SIG-M5 treated with dmso at 0.1 percent for 504 hours (cell line): ENCODE results near the gene PDE7B.

ENCODE experiments used
- DNase-seq: peaks from one replicate; lab custom pipeline; 2025; ENCODE audit not compliant: unreplicated experiment; lab: John Stamatoyannopoulos, UW

PDE7B gene

DNA sequence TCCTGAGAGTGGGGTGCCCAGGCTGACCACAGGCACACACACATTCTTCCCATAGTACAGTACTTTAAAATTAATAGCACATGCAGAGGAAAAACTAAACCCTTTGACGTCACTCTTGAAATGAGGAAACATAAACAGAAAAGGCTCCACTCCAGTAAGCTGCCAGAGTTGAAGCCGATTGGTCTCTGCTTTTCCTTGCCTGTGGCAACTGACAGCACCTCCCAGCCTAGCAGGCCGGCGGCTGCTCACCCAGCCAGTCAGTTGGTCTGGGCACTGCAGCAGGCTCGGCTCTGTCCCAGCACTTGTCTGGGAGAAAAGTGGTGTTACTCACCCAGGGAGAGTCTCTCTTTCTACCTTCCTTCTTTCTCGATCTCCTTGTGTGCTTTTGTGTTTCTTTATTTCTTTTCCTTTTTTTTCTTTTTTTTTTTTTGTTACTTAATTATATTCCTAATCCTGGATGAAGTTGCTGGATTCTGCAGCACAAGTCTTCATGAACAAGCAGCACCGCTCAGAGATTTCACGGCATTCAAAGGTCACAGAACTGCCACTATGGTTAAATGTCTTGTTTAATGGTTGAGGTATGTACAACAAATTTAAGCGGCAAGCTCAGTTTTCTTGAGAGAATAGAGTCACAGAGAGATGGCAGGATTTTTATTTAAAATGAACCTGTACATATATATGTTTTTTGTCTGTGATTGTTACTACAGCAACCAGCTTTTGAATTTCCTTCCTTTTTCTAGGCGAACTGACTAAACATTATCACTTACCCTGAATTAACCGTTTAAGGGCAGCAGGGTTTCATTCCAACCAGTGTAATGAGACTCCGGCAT, at the start of gene PDE7B:
Gene PDE7B (plus strand): TSS at position 260 of the 830 bp plus-strand sequence.
- peak; percentile 71 for DNase-seq

GRCh38 chr6:135801755-135802465, 49.6 kb upstream of the PDE7B start:
- DNase-seq: no peak

GRCh38 chr6:135810486-135810885, 41.0 kb upstream of the PDE7B start:
- no peak for DNase-seq

DNA sequence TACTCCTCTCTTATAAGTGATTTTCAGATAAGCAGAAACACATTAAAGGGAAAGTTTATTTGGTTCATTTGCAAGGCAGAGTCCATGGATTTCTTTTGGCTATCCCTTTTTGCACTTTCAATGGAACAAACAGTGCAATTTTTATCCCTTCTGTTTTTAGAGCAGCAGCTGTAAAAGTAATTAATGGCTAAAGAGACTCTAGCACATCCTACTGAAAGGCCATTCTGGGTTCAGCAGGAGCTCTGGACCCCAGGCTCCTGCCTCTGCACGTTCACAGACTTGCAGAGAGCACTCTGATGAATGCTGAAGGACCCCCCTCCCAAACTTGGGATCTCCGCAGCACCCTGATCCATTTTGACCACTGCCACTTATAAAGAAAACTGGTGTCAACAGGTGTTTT, 40.3 kb upstream of the PDE7B start:
- no peak for DNase-seq

DNA sequence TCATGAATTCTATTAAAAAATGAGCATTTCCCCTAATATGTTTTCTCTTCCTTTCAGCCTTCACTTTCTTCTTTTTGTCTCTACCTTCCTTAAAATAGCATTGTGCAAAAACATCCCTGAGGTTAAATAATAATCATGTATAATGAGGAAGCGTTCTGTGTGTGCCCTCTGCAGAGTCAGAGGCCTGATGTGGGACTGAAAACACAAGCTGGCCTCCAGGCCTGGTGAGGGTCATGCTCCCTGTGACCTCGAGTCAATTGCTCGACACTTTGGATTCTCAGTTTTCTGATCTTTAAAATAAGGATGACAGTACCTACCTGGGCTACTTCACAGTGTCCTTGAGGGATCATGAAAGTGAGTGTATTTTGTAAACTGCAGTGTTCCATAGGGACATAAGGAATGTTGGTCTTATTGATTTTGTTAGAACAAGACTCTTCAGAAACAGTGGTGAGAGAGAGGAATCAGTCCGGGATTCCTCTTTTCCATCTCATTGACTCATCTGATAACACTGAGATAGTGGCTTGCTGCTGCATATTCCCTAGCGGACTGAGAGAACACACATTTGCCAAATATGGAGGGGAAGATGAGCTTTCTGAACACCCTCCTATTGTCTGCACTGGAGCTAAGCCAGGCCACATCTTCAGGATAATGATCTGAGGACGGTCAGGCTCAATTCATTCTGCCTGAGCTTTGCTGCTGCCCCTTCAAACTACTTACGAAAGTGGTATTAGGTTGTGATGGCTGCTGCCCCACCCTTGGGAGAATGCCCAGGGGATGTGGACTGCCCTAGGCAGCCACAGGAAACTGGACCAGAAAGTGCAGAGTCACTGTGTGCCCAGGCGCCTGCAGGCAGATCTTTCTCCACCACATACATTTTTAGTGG, 39.6 kb upstream of the PDE7B start:
- DNase-seq: no peak

- no peak for DNase-seq
These were observed 38.1 kb upstream of the PDE7B start for GRCh38 chr6:135813401-135813800.

GRCh38 chr6:135814043-135814442, 37.5 kb upstream of the PDE7B start:
- DNase-seq: no peak

GRCh38 chr6:135815216-135815615, 36.3 kb upstream of the PDE7B start:
- no peak for DNase-seq

- DNase-seq: no peak
These were observed 34.5 kb upstream of the PDE7B start for GRCh38 chr6:135817035-135817434.

DNA sequence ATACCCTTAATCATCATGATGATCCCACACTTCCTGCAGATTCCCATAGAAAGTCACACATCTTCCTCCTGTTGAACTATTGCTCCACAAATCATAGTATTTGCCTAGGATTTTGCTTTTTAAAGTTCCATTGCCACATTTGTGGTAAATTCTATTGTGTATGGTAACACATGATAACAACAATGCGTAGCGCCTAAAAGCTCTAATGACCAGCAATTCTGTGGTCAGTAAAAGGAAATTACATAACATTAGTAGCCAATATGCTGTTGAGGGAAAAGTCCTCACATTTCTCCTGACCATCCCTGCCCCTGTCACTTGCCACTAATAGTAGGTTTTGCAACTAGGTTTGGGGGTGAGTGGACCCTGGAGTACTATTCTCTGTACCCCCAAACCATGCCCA, 31.8 kb upstream of the PDE7B start:
- DNase-seq: no peak

DNA sequence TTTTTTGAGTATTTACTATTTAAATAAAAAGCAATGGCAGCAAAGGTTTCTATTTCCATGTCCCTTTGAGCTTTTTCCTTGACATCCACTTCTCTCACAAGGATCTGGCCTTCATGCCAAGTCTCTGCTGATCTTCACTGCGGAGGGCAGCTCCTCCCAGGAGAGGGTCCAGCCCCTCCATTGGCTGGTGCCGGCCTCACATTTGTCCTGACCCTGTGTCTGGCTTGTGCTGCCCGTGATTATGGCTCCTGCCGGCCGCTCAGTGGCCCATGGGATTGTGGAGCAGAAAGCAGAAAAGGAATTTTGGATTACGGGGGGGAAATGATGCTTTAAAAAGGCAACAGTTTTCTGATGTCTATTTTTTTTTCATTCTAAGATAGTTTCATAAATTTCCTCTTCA, 31.2 kb upstream of the PDE7B start:
- no peak for DNase-seq

GRCh38 chr6:135823851-135824250, 27.6 kb upstream of the PDE7B start:
- DNase-seq: no peak

- DNase-seq: no peak
These were observed 25.2 kb upstream of the PDE7B start for GRCh38 chr6:135826236-135826804.

DNA sequence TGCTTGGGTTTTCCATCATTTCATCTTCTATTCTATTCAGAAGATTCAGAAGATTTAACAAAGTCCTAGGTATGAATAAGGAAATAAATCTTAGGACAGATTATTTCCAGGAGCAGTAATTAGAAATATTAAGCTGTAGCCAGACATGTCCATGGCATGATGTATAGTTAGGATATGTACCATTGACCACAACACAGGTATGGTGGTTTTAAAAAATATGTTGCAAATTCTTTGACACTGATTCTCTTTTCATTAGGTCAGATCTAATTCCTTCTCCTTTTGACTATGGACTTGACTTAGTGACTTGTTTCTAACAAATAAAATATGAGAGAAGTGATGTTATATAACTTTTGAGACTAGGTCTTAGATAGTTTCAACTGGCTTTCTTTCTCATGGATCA, 23.5 kb upstream of the PDE7B start:
- no peak for DNase-seq

DNA sequence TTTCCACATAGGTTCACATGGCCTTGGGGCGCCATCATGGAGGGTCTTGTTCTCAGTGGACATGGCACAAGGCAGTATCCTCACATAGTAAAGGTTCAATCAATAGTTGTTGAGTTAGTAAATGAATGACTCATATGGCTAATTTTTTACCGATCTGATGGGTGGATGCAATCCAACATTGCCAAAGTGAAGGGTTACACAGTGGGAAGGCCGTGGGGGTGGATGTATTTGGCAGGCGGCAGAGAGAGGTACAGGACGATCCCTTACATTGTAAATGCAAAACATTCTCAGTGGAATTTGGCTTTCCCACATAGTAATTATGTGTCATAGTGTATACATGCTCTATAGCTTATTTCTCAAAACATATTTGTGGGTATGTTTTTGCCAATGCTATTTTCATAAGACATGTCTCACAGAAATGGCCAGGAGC, 21.0 kb upstream of the PDE7B start:
- DNase-seq: no peak

DNA sequence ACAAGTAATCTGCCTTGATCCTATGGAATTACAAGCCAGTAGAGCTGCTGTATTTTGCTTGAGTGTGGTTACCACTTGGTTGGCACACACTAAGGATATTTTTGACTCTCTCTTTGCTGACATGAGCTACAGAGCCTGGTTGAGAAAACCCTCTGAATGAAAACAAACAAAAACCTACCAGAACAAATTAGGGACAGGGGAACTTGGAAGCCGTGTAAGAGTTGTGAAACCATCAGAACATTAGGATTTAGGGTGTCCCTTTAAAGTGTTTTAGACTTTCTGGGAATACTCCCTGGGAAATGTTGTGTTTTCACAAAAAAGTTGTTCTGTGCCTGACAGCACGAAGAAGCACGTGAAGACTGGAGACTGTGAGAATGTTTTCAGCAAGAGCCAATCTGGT, 20.5 kb upstream of the PDE7B start:
- no peak for DNase-seq

GRCh38 chr6:135832166-135832565, 19.3 kb upstream of the PDE7B start:
- DNase-seq: no peak

GRCh38 chr6:135833771-135834170, 17.7 kb upstream of the PDE7B start:
- DNase-seq: no peak

GRCh38 chr6:135837735-135838449, 13.6 kb upstream of the PDE7B start:
- no peak for DNase-seq

- DNase-seq: no peak
These were observed 12.4 kb upstream of the PDE7B start for GRCh38 chr6:135839121-135839520.
